Retina (tissue), 1 donor: ENCODE measurements around the gene SOX11.

Experiments used
- DNase-seq: peaks from one replicate; pipeline ENCODE4 v3.0.0-alpha.2; 2016

SOX11 gene

GRCh38 chr2:5692561-5693286, 540 bp downstream of the SOX11 start:
- DNase-seq = peak; percentile 88

DNA sequence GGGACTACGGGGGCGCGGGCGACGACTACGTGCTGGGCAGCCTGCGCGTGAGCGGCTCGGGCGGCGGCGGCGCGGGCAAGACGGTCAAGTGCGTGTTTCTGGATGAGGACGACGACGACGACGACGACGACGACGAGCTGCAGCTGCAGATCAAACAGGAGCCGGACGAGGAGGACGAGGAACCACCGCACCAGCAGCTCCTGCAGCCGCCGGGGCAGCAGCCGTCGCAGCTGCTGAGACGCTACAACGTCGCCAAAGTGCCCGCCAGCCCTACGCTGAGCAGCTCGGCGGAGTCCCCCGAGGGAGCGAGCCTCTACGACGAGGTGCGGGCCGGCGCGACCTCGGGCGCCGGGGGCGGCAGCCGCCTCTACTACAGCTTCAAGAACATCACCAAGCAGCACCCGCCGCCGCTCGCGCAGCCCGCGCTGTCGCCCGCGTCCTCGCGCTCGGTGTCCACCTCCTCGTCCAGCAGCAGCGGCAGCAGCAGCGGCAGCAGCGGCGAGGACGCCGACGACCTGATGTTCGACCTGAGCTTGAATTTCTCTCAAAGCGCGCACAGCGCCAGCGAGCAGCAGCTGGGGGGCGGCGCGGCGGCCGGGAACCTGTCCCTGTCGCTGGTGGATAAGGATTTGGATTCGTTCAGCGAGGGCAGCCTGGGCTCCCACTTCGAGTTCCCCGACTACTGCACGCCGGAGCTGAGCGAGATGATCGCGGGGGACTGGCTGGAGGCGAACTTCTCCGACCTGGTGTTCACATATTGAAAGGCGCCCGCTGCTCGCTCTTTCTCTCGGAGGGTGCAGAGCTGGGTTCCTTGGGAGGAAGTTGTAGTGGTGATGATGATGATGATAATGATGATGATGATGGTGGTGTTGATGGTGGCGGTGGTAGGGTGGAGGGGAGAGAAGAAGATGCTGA, 1.4 kb downstream of the SOX11 start:
- DNase-seq = peak; percentile 91

DNA sequence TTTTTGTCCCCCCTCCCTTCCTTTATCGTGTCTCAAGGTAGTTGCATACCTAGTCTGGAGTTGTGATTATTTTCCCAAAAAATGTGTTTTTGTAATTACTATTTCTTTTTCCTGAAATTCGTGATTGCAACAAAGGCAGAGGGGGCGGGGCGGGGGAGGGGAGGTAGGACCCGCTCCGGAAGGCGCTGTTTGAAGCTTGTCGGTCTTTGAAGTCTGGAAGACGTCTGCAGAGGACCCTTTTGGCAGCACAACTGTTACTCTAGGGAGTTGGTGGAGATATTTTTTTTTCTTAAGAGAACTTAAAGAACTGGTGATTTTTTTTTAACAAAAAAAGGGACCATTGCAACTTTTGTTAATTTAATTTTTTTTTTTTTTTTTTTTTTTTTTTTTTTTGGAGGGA, 2.1 kb downstream of the SOX11 start:
- DNase-seq = peak; percentile 73

DNA sequence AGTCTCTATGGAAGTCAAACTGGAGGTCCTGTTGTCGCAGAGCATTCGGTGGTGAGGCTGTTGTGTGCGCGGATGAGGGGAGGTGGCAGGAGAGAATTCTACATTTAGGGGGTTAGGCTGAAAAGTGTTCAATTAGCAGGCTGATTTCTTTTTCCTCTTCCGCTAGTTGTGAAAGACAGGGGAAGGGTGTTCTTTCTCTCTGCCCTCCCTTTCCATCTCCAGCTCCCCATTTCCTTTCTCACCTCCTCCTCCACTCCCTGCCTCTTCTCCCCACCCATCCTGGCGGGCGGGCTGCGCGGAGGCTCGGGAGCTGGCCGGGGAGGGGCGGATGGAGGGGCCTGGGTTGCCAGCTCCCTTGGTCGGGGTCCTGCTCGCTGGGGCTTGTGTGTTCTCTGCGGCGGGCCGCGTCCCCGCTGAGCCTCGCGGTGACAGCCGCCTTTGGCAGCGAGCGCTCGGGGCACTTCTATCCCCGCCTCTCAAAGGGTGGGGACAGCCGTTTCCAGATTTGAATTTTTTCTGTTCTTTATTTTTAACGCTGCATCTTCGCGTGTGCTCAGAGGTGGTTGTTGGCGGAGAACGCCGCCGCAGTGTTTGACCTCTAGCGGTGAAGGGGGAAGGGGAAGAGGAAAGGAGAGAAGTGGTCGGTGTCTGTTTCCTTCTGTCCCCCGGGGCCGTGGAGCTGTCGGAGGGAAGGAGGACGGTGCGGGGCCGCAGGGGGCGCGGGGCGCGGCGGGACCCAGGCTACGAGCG, 3.6 kb downstream of the SOX11 start:
- peak; percentile 78 for DNase-seq

DNA sequence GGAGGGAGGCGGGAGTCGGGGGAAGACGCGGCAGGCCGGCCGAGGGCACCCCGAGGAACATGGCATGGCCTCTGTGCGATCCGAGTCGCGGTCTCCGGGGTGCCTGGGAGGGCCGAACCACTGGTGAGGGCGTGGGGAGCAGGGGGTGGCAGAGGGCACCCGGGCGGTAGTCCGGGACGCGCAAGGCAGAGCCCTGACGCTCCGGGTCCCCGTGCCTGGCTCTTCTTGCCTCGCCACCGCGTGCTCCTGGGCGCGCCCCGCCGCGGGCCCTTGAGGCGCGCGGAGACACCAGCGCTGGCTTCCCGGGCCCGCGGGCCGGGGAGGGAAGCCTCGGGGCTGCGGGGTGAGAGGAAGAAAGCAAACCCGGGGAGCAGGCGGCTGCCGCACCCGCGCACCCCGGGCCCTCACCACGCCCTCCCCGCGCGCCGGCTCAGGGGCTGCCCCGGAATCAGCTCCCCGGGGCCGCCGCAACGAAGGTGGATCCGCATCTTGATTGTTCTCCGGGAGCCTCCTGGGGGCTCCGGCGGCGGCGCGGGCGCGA, 4.3 kb downstream of the SOX11 start:
- no peak for DNase-seq

DNA sequence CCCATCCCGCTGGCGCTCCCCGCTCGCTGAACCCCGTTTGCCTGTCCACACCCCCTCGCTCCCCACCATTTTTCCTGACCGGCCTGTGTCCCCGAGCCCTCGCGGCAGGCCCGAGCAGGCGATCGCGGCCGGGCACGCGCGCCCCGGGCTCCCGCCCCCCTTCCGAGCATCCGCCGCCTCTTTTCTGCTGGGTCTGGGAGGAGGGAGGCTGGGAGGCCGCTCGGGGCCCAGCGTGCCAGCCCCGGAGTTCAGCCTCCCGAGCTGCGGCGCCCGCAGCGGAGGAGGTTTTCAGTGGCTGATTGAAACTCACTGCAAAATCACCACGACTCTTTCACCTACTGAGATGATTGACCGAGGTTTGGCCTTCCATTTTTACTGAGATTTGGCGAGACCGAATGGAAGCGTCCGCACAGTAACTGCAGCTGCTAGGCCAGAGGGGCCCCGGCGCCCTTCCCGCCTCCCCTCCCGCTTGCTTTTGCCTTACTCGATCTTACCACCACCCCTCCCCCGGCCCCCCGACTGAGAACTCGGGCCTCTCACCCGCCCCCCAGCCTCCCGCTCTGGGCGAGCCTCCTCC, 4.8 kb downstream of the SOX11 start:
- peak; percentile 92 for DNase-seq

GRCh38 chr2:5697562-5697961, 5.4 kb downstream of the SOX11 start:
- DNase-seq = peak; percentile 63

- no peak for DNase-seq
Observed at GRCh38 chr2:5698134-5698533, 6.0 kb downstream of the SOX11 start.

- no peak for DNase-seq
Observed at GRCh38 chr2:5699963-5700362, 7.8 kb downstream of the SOX11 start.

- no peak for DNase-seq
Observed at GRCh38 chr2:5700551-5700950, 8.4 kb downstream of the SOX11 start.

- no peak for DNase-seq
Observed at GRCh38 chr2:5701266-5701665, 9.1 kb downstream of the SOX11 start.

DNA sequence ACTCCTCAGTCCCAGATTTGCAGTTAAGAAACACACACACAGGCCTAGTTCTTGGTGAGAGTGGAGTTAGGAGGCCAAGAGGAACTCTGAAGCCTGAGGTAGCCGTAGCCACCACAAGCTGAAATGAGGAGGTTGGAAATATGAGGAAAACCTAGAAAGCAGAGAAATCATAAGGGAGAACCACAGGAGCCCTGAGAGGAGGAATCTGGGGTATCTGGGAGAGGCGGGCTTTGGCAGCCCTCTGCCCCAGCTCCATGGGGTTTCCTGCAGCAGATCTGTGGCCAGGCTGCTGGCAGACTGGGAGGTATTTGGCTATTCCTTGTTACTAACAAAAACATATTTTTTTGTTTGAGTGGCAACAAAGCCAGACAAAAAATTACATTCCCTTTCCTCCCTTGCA, 11.0 kb downstream of the SOX11 start:
- no peak for DNase-seq

- no peak for DNase-seq
Observed at GRCh38 chr2:5705490-5705889, 13.3 kb downstream of the SOX11 start.

DNA sequence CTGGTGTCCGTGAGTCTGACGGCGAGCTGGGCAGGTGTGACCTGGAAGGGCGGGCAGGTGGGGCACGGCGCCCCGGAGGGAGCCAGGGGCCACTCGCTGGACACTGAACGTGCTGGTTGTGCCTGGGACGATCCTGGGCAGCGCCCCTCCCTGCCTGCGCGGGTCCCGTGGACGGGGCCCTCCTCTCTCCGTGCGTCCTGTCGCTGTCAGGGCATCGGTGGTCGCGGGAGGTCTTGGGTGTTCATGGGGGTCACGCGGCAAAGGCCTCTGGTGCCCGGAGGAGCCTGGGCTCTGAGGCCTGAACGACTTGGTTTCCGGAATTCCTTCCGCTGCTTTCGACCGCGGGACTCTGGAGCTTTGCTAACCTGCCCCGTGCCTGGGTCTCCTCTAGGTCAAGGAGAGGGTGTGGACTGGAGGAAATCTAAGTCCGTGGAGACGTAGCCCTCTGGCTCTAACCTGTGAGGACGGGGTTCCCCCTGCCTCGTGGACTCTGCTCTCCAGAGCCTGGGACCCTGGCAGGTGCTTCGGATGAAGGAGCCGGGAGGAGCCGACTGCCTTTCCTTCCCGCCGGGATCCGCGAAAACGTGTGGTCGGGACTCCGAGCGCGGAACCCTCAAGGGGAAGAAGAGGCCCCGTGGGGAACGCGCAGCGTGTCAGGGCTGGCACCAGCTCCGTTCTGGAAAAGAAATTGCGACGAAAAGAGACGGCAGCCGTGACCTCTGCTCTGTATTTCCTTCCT, 14.7 kb downstream of the SOX11 start:
- DNase-seq = no peak

DNA sequence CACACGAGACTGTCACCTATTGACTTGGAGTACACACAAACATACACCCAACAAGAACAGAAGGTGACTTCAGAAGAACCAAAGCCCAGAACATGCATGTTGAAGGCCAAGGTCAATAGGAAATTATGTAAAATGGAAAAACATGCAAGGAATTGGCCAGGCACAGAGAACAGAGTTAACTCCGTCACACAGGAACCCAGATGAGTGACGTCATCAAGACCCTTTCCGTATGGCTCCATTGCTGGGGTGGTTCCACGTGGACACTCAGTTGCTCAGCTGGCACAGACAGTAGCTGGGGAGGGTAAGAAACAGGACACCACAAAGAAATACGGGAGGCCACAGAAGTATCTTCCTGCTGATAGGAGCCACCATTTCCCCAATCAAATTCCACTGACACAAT, 18.4 kb downstream of the SOX11 start:
- no peak for DNase-seq

- DNase-seq = no peak
Observed at GRCh38 chr2:5713101-5713500, 20.9 kb downstream of the SOX11 start.

- DNase-seq = no peak
Observed at GRCh38 chr2:5719629-5720334, 27.6 kb downstream of the SOX11 start.

- peak; percentile 40 for DNase-seq
Observed at GRCh38 chr2:5720426-5720825, 28.2 kb downstream of the SOX11 start.

DNA sequence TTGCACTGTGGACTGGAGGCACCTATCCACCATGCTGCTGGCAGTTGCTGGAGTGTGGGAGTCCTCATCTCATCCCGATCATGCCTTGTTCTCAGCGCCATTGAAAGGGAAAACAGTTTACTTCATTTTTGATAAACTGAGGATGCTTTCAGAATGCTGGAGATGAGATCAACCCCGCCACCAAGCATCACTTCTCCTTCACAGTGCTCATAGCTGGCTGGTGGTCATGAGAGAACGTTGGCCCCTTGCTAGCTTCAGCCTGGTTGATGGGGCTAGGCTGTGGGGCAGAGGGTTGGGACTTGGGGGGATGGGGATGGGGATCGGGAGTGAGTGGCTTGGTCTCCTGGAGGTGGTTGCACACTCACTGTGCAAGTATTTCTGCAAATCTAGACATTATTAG, 30.1 kb downstream of the SOX11 start:
- DNase-seq = no peak

- DNase-seq = no peak
Observed at GRCh38 chr2:5723791-5724735, 31.9 kb downstream of the SOX11 start.
